Thoracic aorta (tissue), 2 donors: ENCODE results near the gene ESYT3. TPM values are rescaled to one million over a fixed set of nuclear protein-coding genes. Genes with fewer than 3 reads are reported as not detected.

Experiments
- ATAC-seq: fragments of 150-250 bp; one replicate; pipeline ENCODE4 v1.8.0; 2017; ENCODE audit warnings: low read depth; ENCODE audit not compliant: insufficient number of reproducible peaks, low FRiP score
- DNase-seq: peaks from one replicate; pipeline ENCODE4 v3.0.0-alpha.2; 2020; ENCODE audit warnings: low spot score
- H3K27ac ChIP-seq, 2 donors: fragments of 200-600 bp; sonication (generic); 1 replicate in 1 of 2; 2 replicates in 1 of 2; pipeline ENCODE4 v1.5.1; 2016; ENCODE audit warnings: mild to moderate bottlenecking in 2 of 2, moderate library complexity in 2 of 2
- H3K27me3 ChIP-seq: fragments of 200-600 bp; sonication (generic); replicated peaks from 2 replicates; pipeline ENCODE4 v1.6.0; 2016; ENCODE audit warnings: mild to moderate bottlenecking; ENCODE audit not compliant: insufficient read depth
- H3K36me3 ChIP-seq: fragments of 200-600 bp; sonication (generic); one replicate; pipeline ENCODE4 v1.5.1; 2016
- H3K4me1 ChIP-seq, 2 donors: fragments of 200-600 bp; sonication (generic); 1 replicate in 1 of 2; 2 replicates in 1 of 2; pipeline versions ENCODE4 v1.5.1 to v1.6.0; 2016; ENCODE audit warnings: low read depth in 2 of 2, mild to moderate bottlenecking in 1 of 2; ENCODE audit not compliant: control insufficient read depth in 1 of 2
- H3K4me3 ChIP-seq: fragments of 200-600 bp; sonication (generic); 2 replicates; pipeline ENCODE4 v1.5.1; 2016; ENCODE audit warnings: mild to moderate bottlenecking
- H3K9me3 ChIP-seq: fragments of 200-600 bp; sonication (generic); 2 replicates; pipeline ENCODE4 v1.5.1; 2016
- total RNA-seq, 2 donors: library from RNA; depleted of rRNA; stranded (reverse); fragments of >200 nt; gene quantifications; one replicate each; pipeline versions ENCODE4 v1.1.0 to v1.2.3, GENCODE V29; 2016
- TF ChIP-seq, protein P1 (sequence below): fragments of 200-600 bp; sonication (generic); IDR thresholded peaks from one replicate; pipeline ENCODE4 v1.5.1; 2019; ENCODE audit warnings: antibody characterized with exemption

Gene ESYT3
- total RNA-seq, 2 donors from 2014 or later = 1.9 to 7.1 TPM

DNA sequence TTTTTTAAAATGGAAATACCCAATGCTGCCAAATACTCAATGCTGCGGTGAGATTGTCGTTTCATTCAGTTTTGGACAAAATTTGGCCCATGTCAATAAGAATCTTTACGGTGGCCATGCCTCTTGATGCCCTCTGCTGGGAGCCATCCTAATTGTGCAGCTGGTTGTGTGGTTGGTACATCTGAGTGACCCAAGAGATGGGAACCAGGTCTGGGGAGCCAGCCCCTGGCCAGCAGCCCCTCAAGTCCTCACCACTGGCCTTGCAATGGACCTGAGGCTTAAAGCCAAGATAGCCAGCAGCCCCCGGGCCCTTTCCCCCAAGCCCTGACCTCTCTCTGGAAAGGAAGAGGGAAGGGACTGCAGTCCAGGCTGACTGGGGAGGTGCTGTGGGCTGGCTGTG, 36.4 kb upstream of the ESYT3 start:
- Histone ChIP-seq H3K4me3 (no peak overlapping the region), H3K27ac (no peak overlapping the region), H3K27me3 (no peaks in the 10 kb centered on the region), H3K36me3 (peaks cover 12% of the 10 kb centered on the region), H3K4me1 (peaks cover 0 to 14% of the 10 kb centered on the region in 2 donors), H3K9me3 (no peaks in the 10 kb centered on the region)
- DNase-seq = no peak
- TF ChIP-seq, protein P1, sequence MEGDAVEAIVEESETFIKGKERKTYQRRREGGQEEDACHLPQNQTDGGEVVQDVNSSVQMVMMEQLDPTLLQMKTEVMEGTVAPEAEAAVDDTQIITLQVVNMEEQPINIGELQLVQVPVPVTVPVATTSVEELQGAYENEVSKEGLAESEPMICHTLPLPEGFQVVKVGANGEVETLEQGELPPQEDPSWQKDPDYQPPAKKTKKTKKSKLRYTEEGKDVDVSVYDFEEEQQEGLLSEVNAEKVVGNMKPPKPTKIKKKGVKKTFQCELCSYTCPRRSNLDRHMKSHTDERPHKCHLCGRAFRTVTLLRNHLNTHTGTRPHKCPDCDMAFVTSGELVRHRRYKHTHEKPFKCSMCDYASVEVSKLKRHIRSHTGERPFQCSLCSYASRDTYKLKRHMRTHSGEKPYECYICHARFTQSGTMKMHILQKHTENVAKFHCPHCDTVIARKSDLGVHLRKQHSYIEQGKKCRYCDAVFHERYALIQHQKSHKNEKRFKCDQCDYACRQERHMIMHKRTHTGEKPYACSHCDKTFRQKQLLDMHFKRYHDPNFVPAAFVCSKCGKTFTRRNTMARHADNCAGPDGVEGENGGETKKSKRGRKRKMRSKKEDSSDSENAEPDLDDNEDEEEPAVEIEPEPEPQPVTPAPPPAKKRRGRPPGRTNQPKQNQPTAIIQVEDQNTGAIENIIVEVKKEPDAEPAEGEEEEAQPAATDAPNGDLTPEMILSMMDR = no peak
- ATAC-seq = no peak

DNA sequence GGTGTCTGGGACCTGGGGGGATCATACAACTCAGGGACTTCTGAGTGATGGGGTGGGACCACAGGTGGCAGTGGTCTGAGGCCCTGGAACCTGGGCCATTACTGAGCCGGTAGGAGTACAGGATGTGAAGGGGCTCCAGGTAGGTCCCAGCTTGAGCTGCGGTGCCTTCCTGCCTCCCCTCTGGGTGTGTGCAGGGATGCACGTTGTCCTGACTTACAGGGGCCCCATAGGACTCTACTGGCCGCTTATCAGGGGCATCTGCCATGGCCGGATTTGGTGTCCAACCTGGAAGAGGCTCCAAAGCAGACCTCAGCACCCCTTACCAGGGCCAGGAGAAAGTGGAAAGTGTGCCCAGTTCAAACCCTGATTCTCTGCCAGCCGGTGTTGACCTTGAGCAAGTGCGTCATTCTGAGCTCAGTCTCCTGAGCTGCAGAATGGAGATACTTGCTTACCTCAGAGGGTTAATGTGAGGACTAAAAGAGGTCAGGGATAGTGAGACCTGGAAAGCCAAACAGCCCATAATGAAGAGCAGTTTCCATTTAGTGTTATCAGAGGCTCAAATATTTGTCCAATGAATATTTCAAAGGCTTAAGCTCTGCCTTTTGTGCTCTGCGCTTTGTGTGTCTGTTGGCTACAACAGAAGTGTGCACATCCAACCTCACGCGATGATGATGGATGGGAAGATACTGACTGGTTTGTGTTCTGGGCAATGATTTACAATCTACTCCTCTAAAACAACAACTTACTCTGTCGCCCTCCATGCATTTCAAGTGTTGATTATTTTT, 35.4 kb upstream of the ESYT3 start:
- peaks cover 14% of the 10 kb centered on the region for H3K36me3 ChIP-seq
- no peak overlapping the region for H3K4me3 ChIP-seq
- DNase-seq (no peak), ATAC-seq (no peak)
- H3K9me3 ChIP-seq = no peaks in the 10 kb centered on the region
- H3K27ac ChIP-seq = no peak overlapping the region
- no peaks in the 10 kb centered on the region for H3K27me3 ChIP-seq
- TF ChIP-seq, protein P1 = no peak
- H3K4me1 ChIP-seq = peaks cover 0 to 14% of the 10 kb centered on the region in 2 donors

DNA sequence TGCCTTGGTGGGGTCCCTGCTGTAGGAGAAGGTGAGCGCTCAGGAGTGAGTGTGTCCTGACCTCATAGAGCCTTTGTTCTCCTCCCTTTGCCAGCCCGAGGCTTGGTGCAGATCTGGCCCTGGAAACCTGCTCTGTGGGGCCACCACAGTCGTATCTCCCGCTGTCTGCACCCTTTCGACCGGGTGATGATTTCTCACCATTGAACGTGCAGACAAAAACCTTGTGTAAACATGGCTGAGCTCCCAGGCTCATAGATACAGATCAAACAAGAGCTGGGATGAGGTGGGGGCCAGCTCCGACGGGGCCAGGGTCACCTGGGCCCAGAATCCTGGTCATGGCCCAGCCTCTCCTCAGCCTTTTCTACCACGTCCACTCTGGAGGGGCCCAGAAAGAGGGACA, 34.6 kb upstream of the ESYT3 start:
- Histone ChIP-seq H3K9me3 (no peaks in the 10 kb centered on the region), H3K36me3 (peaks cover 21% of the 10 kb centered on the region), H3K4me1 (peaks cover 0 to 14% of the 10 kb centered on the region in 2 donors), H3K27ac (no peak overlapping the region), H3K4me3 (no peak overlapping the region), H3K27me3 (no peaks in the 10 kb centered on the region)
- ATAC-seq (no peak), DNase-seq (no peak)
- TF ChIP-seq, protein P1 = no peak

DNA sequence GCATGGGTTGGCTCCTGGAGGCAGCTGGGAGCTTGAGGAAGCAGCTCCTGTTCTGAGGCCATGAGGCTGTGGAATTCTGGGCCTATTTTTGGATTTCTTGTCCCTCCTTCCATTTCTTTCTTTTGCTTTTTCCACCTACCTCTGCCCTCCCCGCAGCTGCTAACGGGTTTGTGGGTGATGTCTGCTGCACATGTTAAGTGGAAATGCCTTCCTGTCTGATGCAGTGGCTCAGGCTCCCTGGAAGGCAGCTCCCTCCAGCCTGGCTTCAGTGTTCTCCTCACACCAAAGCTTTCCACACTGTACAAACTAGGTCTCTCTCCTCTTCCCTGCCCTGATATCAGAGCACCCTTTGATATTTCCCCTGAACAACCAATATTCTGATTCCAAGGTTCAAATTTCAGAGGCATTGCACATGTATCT, 33.8 kb upstream of the ESYT3 start:
- no peaks in the 10 kb centered on the region for H3K27me3 ChIP-seq
- H3K9me3 ChIP-seq = no peaks in the 10 kb centered on the region
- ATAC-seq (no peak), DNase-seq (no peak)
- TF ChIP-seq, protein P1 = no peak
- H3K4me3 ChIP-seq = no peak overlapping the region
- peaks cover 28% of the 10 kb centered on the region for H3K36me3 ChIP-seq
- peaks cover 0 to 9% of the 10 kb centered on the region in 2 donors for H3K4me1 ChIP-seq
- H3K27ac ChIP-seq = no peak overlapping the region

DNA sequence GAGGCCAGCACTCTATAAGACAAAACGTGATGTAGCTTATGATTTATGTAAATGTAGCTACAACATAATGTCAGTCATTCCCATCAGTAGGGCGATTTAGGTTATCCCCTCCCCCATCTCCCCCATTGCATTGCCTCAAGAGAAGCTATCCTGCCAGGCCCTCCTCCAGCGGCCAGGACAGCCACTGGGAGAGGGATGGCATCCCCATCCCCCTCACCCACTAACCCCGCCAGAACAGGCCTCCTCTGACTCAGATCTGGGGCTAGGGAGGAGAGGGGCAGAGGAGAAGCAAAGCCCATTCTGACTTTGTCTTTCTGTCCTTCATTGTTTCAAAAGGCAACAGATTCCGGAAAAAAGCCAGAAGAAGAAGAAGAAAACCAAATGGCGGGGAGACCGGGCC, 32.6 kb upstream of the ESYT3 start:
- H3K4me1 ChIP-seq = no peaks in the 10 kb centered on the region
- H3K27ac ChIP-seq = no peak overlapping the region
- H3K36me3 ChIP-seq = peaks cover 29% of the 10 kb centered on the region
- no peaks in the 10 kb centered on the region for H3K9me3 ChIP-seq
- TF ChIP-seq, protein P1 = no peak
- DNase-seq (no peak), ATAC-seq (no peak)
- H3K4me3 ChIP-seq = no peak overlapping the region
- no peaks in the 10 kb centered on the region for H3K27me3 ChIP-seq
